ENCODE measurements around the gene PRH1. TPM values are rescaled to one million over a fixed set of nuclear protein-coding genes. Genes with fewer than 3 reads are reported as not detected.

Gene PRH1
- total RNA-seq, 1 donor from 2014 or later = 5.6 TPM

DNA sequence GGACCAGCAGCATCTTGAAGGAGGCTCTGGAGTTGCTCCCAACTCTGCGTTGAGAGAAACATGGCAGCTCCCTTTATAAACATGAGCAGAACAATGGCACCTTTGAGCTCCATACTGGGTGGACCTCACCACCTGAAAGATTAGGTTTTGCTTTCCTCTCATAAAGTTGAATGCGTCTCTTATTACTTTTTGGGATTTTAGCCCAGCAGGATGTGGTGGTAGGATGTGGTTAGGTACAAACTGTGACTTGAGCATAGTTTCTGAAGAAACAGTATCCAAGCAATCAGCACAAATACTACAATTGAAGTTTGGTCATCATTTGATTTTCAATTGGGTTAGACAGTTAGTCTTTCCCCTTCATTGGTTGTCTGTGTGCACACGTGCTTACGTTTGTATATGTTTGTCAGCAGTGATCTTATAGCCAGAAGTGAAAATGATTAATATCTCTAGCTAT is 34.6 kb downstream of the PRH1 start, which contains the start of gene PRR4:
PRR4 (minus strand) TSS at position 51 of the 454 bp plus-strand sequence; CDS start at position 13, 38 bp downstream.
- TF ChIP-seq, protein P1, sequence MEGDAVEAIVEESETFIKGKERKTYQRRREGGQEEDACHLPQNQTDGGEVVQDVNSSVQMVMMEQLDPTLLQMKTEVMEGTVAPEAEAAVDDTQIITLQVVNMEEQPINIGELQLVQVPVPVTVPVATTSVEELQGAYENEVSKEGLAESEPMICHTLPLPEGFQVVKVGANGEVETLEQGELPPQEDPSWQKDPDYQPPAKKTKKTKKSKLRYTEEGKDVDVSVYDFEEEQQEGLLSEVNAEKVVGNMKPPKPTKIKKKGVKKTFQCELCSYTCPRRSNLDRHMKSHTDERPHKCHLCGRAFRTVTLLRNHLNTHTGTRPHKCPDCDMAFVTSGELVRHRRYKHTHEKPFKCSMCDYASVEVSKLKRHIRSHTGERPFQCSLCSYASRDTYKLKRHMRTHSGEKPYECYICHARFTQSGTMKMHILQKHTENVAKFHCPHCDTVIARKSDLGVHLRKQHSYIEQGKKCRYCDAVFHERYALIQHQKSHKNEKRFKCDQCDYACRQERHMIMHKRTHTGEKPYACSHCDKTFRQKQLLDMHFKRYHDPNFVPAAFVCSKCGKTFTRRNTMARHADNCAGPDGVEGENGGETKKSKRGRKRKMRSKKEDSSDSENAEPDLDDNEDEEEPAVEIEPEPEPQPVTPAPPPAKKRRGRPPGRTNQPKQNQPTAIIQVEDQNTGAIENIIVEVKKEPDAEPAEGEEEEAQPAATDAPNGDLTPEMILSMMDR (IDR thresholded peaks at IDR 0.05; ENCODE audit: borderline replicate concordance) = no peak
- H3K4me1 ChIP-seq = peaks cover 10% of the 10 kb centered on the region
- no peak within 1 kb of the TSS for H3K27ac ChIP-seq (replicated peaks)
- intact Hi-C loops (cut with micrococcal nuclease) = no loop called here
- no peak within 1 kb of the TSS for H3K4me3 ChIP-seq
- no peaks in the 10 kb centered on the region for H3K27me3 ChIP-seq (ENCODE audit: low read depth)
- H3K9me3 ChIP-seq (replicated peaks) = no peaks in the 10 kb centered on the region
- peaks cover 6% of the 10 kb centered on the region for H3K36me3 ChIP-seq
- no peak for DNase-seq

DNA sequence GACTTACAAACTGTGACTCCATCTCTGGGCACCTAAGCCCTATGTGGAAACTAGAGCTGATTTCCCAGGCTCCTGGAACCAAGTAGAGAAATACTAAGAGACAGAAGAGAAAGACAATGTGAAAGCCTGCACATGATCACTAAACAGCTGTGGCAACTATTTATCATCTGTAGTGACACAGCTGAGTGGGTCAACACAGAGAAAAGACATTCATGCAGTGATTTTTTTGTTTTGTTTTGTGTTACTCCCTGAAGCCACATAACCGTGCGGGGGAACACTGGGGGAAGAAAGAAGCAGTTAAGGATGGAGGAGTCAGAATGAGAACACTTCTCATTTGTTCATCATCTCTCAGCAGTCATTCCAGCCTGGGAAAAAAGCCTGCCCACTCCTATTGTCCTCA is 36.3 kb downstream of the PRH1 start:
- intact Hi-C loops (cut with micrococcal nuclease) = no loop called here

DNA sequence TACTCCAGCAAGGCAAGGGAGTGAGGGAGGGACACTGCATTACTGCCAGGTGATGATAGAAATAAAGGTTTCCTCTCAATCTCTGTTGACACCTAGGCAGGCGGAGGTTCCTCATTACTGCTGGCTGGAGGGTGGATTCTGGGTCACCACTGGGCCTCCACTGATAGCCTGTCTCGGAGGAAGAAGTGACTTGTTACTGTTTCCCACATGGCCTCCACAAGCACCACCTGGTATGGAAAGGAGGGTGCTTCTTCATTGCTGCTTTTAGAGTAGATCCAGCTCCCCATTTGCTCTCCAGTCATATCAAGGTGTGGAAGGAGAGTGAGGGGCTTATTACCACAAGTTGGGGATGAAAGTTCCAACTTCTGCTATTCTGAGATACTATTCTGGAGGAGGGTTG is 41.2 kb downstream of the PRH1 start:
- TF ChIP-seq, protein P1 (IDR thresholded peaks at IDR 0.05; ENCODE audit: borderline replicate concordance) = no peak
- H3K27ac ChIP-seq (replicated peaks) = no peak overlapping the region
- no peaks in the 10 kb centered on the region for H3K27me3 ChIP-seq (ENCODE audit: low read depth)
- H3K9me3 ChIP-seq (replicated peaks) = no peaks in the 10 kb centered on the region
- intact Hi-C loops (cut with micrococcal nuclease) = no loop called here
- DNase-seq = no peak
- H3K4me1 ChIP-seq = no peaks in the 10 kb centered on the region
- H3K36me3 ChIP-seq = peaks cover 9% of the 10 kb centered on the region
- no peak overlapping the region for H3K4me3 ChIP-seq

More for the DNA sequence above, 36.3 kb downstream of the PRH1 start:
- Histone ChIP-seq H3K27ac (replicated peaks) (no peak overlapping the region), H3K27me3 (ENCODE audit: low read depth) (no peaks in the 10 kb centered on the region), H3K4me1 (peaks cover 10% of the 10 kb centered on the region), H3K9me3 (replicated peaks) (no peaks in the 10 kb centered on the region), H3K4me3 (no peak overlapping the region), H3K36me3 (peaks cover 9% of the 10 kb centered on the region)
- no peak for DNase-seq
- TF ChIP-seq, protein P1 (IDR thresholded peaks at IDR 0.05; ENCODE audit: borderline replicate concordance) = no peak

DNA sequence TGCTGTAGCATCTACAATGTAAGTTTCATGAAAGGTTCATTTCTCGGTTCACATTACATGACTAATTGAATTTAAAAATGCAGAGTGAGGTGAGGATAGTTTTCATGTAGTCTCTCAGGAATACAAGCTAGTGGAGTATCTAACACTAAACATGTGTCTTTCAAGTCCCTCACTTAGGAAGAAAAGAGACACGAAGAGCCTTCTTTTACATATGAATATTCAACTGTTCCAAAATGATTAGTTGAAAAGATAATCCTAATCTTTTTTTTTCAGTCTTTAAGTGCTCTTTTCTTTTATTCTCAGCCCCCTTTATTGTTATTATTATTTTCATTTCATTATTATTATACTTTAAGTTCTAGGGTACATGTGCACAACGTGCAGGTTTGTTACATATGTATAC is 45.6 kb downstream of the PRH1 start:
- Histone ChIP-seq H3K36me3 (no peaks in the 10 kb centered on the region), H3K27me3 (ENCODE audit: low read depth) (no peaks in the 10 kb centered on the region), H3K27ac (replicated peaks) (no peak overlapping the region), H3K4me3 (no peak overlapping the region), H3K9me3 (replicated peaks) (peaks cover 12% of the 10 kb centered on the region), H3K4me1 (no peaks in the 10 kb centered on the region)
- intact Hi-C loops (cut with micrococcal nuclease) = no loop called here
- DNase-seq = no peak
- TF ChIP-seq, protein P1 (IDR thresholded peaks at IDR 0.05; ENCODE audit: borderline replicate concordance) = no peak

Other genes with a start within 250 kb of the PRH1 start
- gene STYK1, start 210.2 kb downstream of the PRH1 start, total RNA-seq = not detected
- gene YBX3, start 160.9 kb downstream of the PRH1 start, total RNA-seq = 903 TPM
- gene TAS2R7, start 81.6 kb downstream of the PRH1 start, total RNA-seq = not detected
- not detected for gene TAS2R8, start 77.0 kb downstream of the PRH1 start, total RNA-seq
- gene TAS2R9, start 74.1 kb downstream of the PRH1 start, total RNA-seq = not detected
- gene TAS2R10, start 57.9 kb downstream of the PRH1 start, total RNA-seq = not detected
- 1.2 TPM for gene PRR4, start 34.8 kb downstream of the PRH1 start, total RNA-seq
- 0.41 TPM for gene TAS2R13, start 25.3 kb upstream of the PRH1 start, total RNA-seq
- not detected for gene PRH2, start 45.0 kb upstream of the PRH1 start, total RNA-seq
- gene TAS2R14, start 55.0 kb upstream of the PRH1 start, total RNA-seq = 0.58 TPM
- gene TAS2R50, start 102.7 kb upstream of the PRH1 start, total RNA-seq = 0.47 TPM
- 0.44 TPM for gene TAS2R20, start 114.0 kb upstream of the PRH1 start, total RNA-seq
- 0.38 TPM for gene TAS2R19, start 138.4 kb upstream of the PRH1 start, total RNA-seq
- gene TAS2R31, start 147.2 kb upstream of the PRH1 start, total RNA-seq = 0.88 TPM
- gene TAS2R46, start 178.0 kb upstream of the PRH1 start, total RNA-seq = 0.30 TPM
- gene TAS2R43, start 208.1 kb upstream of the PRH1 start, total RNA-seq = not detected